ENCODE measurements around the gene TMEM30A. TPM values are rescaled to one million over a fixed set of nuclear protein-coding genes. Genes with fewer than 3 reads are reported as not detected.

TMEM30A gene
- total RNA-seq, 1 donor from 2014 or later = 67.2 TPM

GRCh38 chr6:75204959-75205775 is 79.4 kb downstream of the TMEM30A start:
- Mint-ChIP-seq H3K4me3 (peak overlapping the region; percentile 59), H3K27ac (peak overlapping the region; percentile 40), H3K27me3 (ENCODE audit: insufficient read depth) (peaks cover 81% of the 10 kb centered on the region), H3K4me1 (ENCODE audit: low read depth) (peaks cover 64% of the 10 kb centered on the region), H3K9me3 (no peaks in the 10 kb centered on the region), H3K36me3 (ENCODE audit: low read depth) (peaks cover 6% of the 10 kb centered on the region)
- intact Hi-C loops (cut with micrococcal nuclease) = loop anchor here (1.0 to 10.0 kb wide), 3 partner anchors 450 to 1235 kb away; no protein-coding TSS in a partner anchor
- DNase-seq (ENCODE audit: low spot score) = no peak

- DNase-seq (ENCODE audit: low spot score) = no peak
- intact Hi-C loops (cut with micrococcal nuclease) = loop anchor here (1.0 to 10.0 kb wide), 3 partner anchors 450 to 1234 kb away; no protein-coding TSS in a partner anchor
Measured at GRCh38 chr6:75204217-75204958, 80.2 kb downstream of the TMEM30A start.

GRCh38 chr6:75203721-75204120 is 80.9 kb downstream of the TMEM30A start:
- Mint-ChIP-seq H3K4me1 (ENCODE audit: low read depth) (peaks cover 59% of the 10 kb centered on the region), H3K36me3 (ENCODE audit: low read depth) (peaks cover 6% of the 10 kb centered on the region), H3K27ac (no peak overlapping the region), H3K4me3 (no peak overlapping the region), H3K9me3 (no peaks in the 10 kb centered on the region), H3K27me3 (ENCODE audit: insufficient read depth) (peaks cover 76% of the 10 kb centered on the region)
- no peak for DNase-seq (ENCODE audit: low spot score)
- intact Hi-C loops (cut with micrococcal nuclease) = loop anchor here (1.0 to 10.0 kb wide), 3 partner anchors 449 to 1233 kb away; no protein-coding TSS in a partner anchor

More at GRCh38 chr6:75204217-75204958, 80.2 kb downstream of the TMEM30A start:
- Mint-ChIP-seq H3K9me3 (no peaks in the 10 kb centered on the region), H3K4me3 (peak overlapping the region; percentile 59), H3K4me1 (ENCODE audit: low read depth) (peaks cover 64% of the 10 kb centered on the region), H3K27ac (no peak overlapping the region), H3K36me3 (ENCODE audit: low read depth) (peaks cover 6% of the 10 kb centered on the region), H3K27me3 (ENCODE audit: insufficient read depth) (peaks cover 81% of the 10 kb centered on the region)

Other genes with a start within 250 kb of the TMEM30A start
- gene COL12A1, start 78.7 kb downstream of the TMEM30A start, total RNA-seq = 0.03 TPM in 1 of 2 replicates, not detected in the other
- 495 and 497 TPM in 2 replicates for gene COX7A2, start 41.0 kb downstream of the TMEM30A start, total RNA-seq
- not detected in 2 replicates for gene FILIP1, start 209.0 kb upstream of the TMEM30A start, total RNA-seq

Data from activated T-helper 1 cell treated with anti-CD3 and anti-CD28 coated beads, Interleukin-12 subunit alpha, Interleukin-12 subunit beta, Interleukin-2, Interleukin-4 antibody, amounts not matched to agents 30 ng/mL and 10 ng/mL and 1 ng/mL, durations not matched to agents 14 hours and 24 hours and 36 hours (primary cell).